SU-DHL-6 (cell line): Measurements from ENCODE around the gene EIF1.
A peak's percentile ranks its signal among the peaks of the same experiment; 100 is the strongest.
"Not testable (repeated sequence)": the region's sequence is repeated elsewhere in the genome, so short reads cannot be mapped to it uniquely, and the experiment has no call there.

Source experiments
- H2AFZ ChIP-seq: fragments of 200-600 bp; sonication (generic); 2 replicates; pipeline ENCODE4 v1.6.1; 2014; ENCODE audit warnings: low read depth, mild to moderate bottlenecking, moderate library complexity, mixed read lengths, antibody characterized with exemption, low read length; ENCODE audit not compliant: severe bottlenecking
- H3F3A ChIP-seq: fragments of 200-600 bp; shearing (Covaris generic); 2 replicates; pipeline ENCODE4 v1.6.0; 2016; ENCODE audit warnings: antibody characterized with exemption, mild to moderate bottlenecking; ENCODE audit not compliant: insufficient read depth
- H3K27ac ChIP-seq: fragments of 200-600 bp; sonication (generic); 2 replicates; pipeline ENCODE4 v1.5.1; 2016; ENCODE audit warnings: low read depth, mild to moderate bottlenecking, low read length, moderate library complexity, mixed read lengths
- H3K27me3 ChIP-seq: fragments of 200-600 bp; sonication (generic), shearing (Covaris generic); 2 replicates; pipeline ENCODE4 v1.6.0; 2014; ENCODE audit warnings: mild to moderate bottlenecking, low read length
- H3K36me3 ChIP-seq: fragments of 200-600 bp; sonication (generic); 2 replicates; pipeline ENCODE4 v1.6.1; 2014; ENCODE audit warnings: mild to moderate bottlenecking, low read length, mixed read lengths
- H3K4me2 ChIP-seq: fragments of 300-600, 200-600 bp; shearing (Covaris generic), sonication (generic); 2 replicates; pipeline ENCODE4 v1.6.0; 2014; ENCODE audit warnings: low read length, low read depth, mild to moderate bottlenecking; ENCODE audit not compliant: poor library complexity, severe bottlenecking
- H3K4me3 ChIP-seq: fragments of 200-600 bp; sonication (generic); 2 replicates; pipeline ENCODE4 v1.5.1; 2014; ENCODE audit warnings: antibody characterized with exemption, low read length, mild to moderate bottlenecking, mixed read lengths; ENCODE audit not compliant: insufficient read depth, poor library complexity, severe bottlenecking
- H3K79me2 ChIP-seq: fragments of 200-600 bp; sonication (generic); 2 replicates; pipeline ENCODE4 v1.6.1; 2014; ENCODE audit warnings: mild to moderate bottlenecking, low read length, moderate library complexity; ENCODE audit not compliant: insufficient read depth
- H3K9ac ChIP-seq: fragments of 200-600 bp; sonication (generic); 2 replicates; pipeline ENCODE4 v1.7.0; 2014; ENCODE audit warnings: mild to moderate bottlenecking, low read length
- H3K9me2 ChIP-seq: fragments of 200-600 bp; sonication (generic); replicated peaks from 2 replicates; pipeline ENCODE4 v1.6.1; 2014; ENCODE audit warnings: low read length; ENCODE audit not compliant: insufficient read depth
- H3K9me3 ChIP-seq: fragments of 200-600 bp; sonication (generic); 2 replicates; pipeline ENCODE4 v1.6.1; 2014; ENCODE audit warnings: low read length, mixed read lengths; ENCODE audit not compliant: insufficient read depth
- H4K20me1 ChIP-seq: fragments of 200-600 bp; sonication (generic); 2 replicates; pipeline ENCODE4 v1.6.1; 2014; ENCODE audit warnings: low read depth, mild to moderate bottlenecking, antibody characterized with exemption, low read length, moderate library complexity, mixed read lengths
- EZH2phosphoT487 ChIP-seq: fragments of 200-600 bp; sonication (generic), shearing (Covaris generic); conservative IDR thresholded peaks from 2 replicates; pipeline ENCODE4 v1.6.1; 2018; ENCODE audit warnings: mild to moderate bottlenecking, antibody characterized with exemption, low read length, moderate library complexity, mixed read lengths
- TF ChIP-seq, protein P1 (sequence below): fragments of 200-600 bp; sonication (generic); IDR thresholded peaks from one replicate; pipeline ENCODE4 v1.5.1; 2017; ENCODE audit warnings: antibody characterized with exemption, mild to moderate bottlenecking, low read length, moderate library complexity; ENCODE audit not compliant: insufficient read depth, poor library complexity, severe bottlenecking

The EIF1 gene

DNA sequence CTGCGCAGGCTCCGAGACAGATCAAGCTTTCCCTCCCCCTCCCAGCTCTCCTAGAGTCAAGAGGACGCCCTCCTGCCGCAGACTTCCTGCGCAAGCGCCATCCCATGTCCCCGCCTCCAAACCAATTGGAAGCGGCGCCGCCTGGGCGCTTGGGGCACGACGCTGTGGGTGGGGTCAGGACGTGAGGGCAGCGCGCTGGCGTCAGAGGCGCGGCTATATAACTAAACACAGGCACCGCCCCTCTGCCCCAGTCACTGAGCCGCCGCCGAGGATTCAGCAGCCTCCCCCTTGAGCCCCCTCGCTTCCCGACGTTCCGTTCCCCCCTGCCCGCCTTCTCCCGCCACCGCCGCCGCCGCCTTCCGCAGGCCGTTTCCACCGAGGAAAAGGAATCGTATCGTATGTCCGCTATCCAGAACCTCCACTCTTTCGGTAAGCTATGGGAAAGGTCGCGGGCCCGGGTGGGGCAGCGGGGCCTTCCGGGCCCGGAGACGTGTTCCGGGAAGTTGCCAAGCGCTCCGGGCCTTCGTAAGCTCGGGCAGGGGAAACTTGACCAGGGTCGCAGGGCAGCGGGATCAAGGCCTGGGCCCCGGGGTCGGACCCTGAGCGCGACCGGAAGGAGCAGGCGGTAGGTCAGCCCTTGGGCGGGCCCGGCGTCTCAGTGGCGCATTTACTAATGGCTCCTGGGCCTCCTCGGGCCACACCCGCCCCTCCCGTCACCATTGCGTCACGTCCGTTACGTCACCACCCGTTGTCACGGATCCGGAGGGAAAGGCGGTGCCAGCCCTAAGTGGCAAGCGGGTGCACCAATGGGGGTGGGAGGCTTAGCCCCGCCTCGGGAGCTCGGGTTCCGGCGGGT lies at the start of gene EIF1:
EIF1 (plus strand) TSS at position 245 of the 856 bp plus-strand sequence; CDS start at position 399, 154 bp downstream.
- Histone ChIP-seq H3K4me2 (peak within 1 kb of the TSS; percentile 88), H3K9me2 (no peaks in the 10 kb centered on the region), H2AFZ (peak within 1 kb of the TSS; percentile 86), H3K4me3 (peak within 1 kb of the TSS; percentile 98), H3K27ac (peak within 1 kb of the TSS; percentile 88), H4K20me1 (peaks cover 20% of the 10 kb centered on the region), H3K79me2 (peaks cover 17% of the 10 kb centered on the region), H3K27me3 (no peaks in the 10 kb centered on the region), H3K9ac (peak within 1 kb of the TSS; percentile 93), H3K9me3 (no peaks in the 10 kb centered on the region), H3F3A (peaks cover 48% of the 10 kb centered on the region), H3K36me3 (peaks cover 33% of the 10 kb centered on the region)
- TF ChIP-seq, protein P1, sequence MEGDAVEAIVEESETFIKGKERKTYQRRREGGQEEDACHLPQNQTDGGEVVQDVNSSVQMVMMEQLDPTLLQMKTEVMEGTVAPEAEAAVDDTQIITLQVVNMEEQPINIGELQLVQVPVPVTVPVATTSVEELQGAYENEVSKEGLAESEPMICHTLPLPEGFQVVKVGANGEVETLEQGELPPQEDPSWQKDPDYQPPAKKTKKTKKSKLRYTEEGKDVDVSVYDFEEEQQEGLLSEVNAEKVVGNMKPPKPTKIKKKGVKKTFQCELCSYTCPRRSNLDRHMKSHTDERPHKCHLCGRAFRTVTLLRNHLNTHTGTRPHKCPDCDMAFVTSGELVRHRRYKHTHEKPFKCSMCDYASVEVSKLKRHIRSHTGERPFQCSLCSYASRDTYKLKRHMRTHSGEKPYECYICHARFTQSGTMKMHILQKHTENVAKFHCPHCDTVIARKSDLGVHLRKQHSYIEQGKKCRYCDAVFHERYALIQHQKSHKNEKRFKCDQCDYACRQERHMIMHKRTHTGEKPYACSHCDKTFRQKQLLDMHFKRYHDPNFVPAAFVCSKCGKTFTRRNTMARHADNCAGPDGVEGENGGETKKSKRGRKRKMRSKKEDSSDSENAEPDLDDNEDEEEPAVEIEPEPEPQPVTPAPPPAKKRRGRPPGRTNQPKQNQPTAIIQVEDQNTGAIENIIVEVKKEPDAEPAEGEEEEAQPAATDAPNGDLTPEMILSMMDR: no peak
- TF ChIP-seq EZH2phosphoT487: no peak

DNA sequence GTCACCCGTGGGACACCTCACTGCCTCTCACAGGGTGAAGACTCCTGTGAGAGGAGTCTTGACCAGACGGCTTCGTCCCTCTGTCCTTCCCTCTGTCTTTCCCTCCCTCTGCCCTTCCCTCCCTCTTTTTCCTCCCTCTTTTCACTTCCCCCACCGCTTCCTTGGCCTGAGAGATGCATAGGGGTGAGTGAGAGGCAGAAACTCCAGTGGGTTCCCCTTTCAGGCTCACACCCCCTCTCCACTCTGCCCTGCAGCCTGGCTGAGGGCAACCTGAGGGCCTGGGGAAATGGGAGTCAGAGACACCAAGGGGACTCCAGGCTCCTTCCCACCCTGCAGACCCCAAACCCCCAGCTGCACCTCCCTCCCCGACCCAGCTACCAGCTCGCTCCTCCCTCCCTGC lies 49.7 kb upstream of the EIF1 start:
- no peak overlapping the region for H3K9ac ChIP-seq
- H2AFZ ChIP-seq: no peak overlapping the region
- H3K36me3 ChIP-seq: no peaks in the 10 kb centered on the region
- no peaks in the 10 kb centered on the region for H3K9me3 ChIP-seq
- no peaks in the 10 kb centered on the region for H4K20me1 ChIP-seq
- no peaks in the 10 kb centered on the region for H3K27me3 ChIP-seq
- no peaks in the 10 kb centered on the region for H3F3A ChIP-seq
- H3K79me2 ChIP-seq: no peaks in the 10 kb centered on the region
- no peak for TF ChIP-seq EZH2phosphoT487
- TF ChIP-seq, protein P1: no peak
- H3K4me2 ChIP-seq: no peak overlapping the region
- H3K27ac ChIP-seq: no peak overlapping the region
- no peak overlapping the region for H3K4me3 ChIP-seq
- no peaks in the 10 kb centered on the region for H3K9me2 ChIP-seq

DNA sequence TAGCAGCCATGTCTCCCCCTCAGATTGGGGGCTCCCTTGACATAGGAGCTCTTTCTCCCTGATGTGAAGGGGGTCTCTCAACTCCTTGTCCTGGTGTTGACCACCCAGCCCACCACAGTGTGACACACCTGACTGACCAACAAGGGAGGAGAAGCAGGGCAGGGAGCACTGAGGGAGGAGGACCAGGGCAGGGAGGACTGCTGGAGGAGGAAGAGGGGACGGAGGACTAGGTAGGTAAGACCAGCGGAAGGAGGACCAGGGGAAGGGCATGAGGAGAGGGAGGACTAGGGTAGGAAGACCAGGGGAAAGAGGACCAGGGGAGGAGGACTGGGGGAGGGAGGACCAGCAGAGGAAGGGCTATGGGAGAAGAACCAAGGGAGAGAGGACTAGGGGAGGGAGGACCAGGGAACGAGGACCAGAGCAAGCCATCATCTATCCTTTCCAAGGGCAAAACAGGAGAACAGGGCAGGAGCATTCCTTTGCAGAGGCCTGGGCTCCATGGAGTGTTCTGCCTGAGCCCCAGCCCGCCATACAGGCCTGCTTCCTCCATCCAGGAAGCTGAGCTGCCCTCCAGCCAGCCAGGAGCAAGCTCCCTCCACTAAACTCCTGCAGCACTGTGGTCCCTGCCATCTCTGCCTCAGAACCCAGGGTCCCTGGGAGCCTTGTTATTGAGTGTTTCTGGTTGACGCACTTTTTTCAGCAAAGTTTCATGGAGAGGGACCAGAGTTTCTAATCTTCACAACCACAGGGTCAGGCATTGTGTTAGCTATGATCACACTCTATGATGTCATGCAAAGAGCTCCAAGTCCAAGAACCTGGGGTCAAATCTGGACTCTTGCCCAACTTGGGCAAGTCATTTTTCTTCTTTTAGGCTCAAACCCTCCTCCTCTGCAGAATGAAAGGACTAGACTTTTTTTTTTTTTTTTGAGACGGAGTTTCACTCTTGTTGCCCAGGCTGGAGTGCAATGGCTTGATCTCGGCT lies 48.9 kb upstream of the EIF1 start:
- no peak overlapping the region for H2AFZ ChIP-seq
- no peaks in the 10 kb centered on the region for H3K79me2 ChIP-seq
- H3F3A ChIP-seq: no peaks in the 10 kb centered on the region
- TF ChIP-seq, protein P1: no peak
- no peak for TF ChIP-seq EZH2phosphoT487
- no peak overlapping the region for H3K9ac ChIP-seq
- no peaks in the 10 kb centered on the region for H3K9me3 ChIP-seq
- H4K20me1 ChIP-seq: no peaks in the 10 kb centered on the region
- H3K4me3 ChIP-seq: no peak overlapping the region
- H3K27me3 ChIP-seq: no peaks in the 10 kb centered on the region
- no peak overlapping the region for H3K4me2 ChIP-seq
- no peak overlapping the region for H3K27ac ChIP-seq
- no peaks in the 10 kb centered on the region for H3K36me3 ChIP-seq
- no peaks in the 10 kb centered on the region for H3K9me2 ChIP-seq

DNA sequence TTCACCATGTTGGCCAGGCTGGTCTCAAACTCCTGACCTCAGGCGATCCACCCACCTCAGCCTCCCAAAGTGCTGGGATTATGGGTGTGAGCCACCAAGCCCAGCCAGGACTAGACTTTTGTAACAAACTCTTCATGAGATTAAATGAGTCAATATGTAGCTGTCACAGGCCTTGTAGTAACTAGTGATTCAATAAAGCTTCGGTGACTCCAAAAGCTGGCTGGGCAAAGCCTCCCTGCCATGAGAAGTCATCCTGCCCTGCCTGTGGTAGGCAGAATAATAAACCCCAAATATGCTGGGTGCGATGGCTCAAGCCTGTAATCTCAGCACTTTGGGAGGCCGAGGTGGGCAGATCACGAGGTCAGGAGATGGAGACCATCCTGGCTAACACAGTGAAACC lies 48.1 kb upstream of the EIF1 start:
- not testable (repeated sequence) for H3K36me3 ChIP-seq, H3K79me2 ChIP-seq, H3K9ac ChIP-seq, H3K27me3 ChIP-seq, H3K4me3 ChIP-seq, H3F3A ChIP-seq, H3K9me2 ChIP-seq, H4K20me1 ChIP-seq, H3K4me2 ChIP-seq, H3K9me3 ChIP-seq, H2AFZ ChIP-seq, H3K27ac ChIP-seq
